ENCODE measurements around the gene MRPL55. TPM values are rescaled to one million over a fixed set of nuclear protein-coding genes. Genes with fewer than 3 reads are reported as not detected.

MRPL55 gene
- total and polyA plus RNA-seq, 2 of the 13 experiments (the other 11 are each of a cell fraction or from before 2014, with no cell fraction given) = 58.6 to 92.9 TPM

- TF ChIP-seq HIC2 (CRISPR knock-in tag; IDR thresholded peaks at IDR 0.05; ENCODE audit: low read depth) = no peak
- 0 out of 2 replicates have a peak, but pooled peaks have one; percentile 17 for TF ChIP-seq ZNF672 (CRISPR knock-in tag; IDR thresholded peaks at IDR 0.05)
- no peak for TF ChIP-seq ZBTB37 (CRISPR knock-in tag; IDR thresholded peaks at IDR 0.05)
- no peak for TF ChIP-seq FOXK1 (CRISPR knock-in tag; IDR thresholded peaks at IDR 0.05; ENCODE audit: borderline replicate concordance, low read depth)
- TF ChIP-seq ZNF343 (CRISPR knock-in tag; IDR thresholded peaks at IDR 0.05) = no peak; the same call in 1 of the 2 replicates
- TF ChIP-seq BCLAF1 (IDR thresholded peaks at IDR 0.05) = no peak
- TF ChIP-seq PAF1 (CRISPR knock-in tag; IDR thresholded peaks at IDR 0.05) = no peak
- TF ChIP-seq ZMAT5 (CRISPR knock-in tag; IDR thresholded peaks at IDR 0.05; ENCODE audit: borderline replicate concordance, low read depth) = no peak
- TF ChIP-seq ZGPAT (CRISPR knock-in tag; IDR thresholded peaks at IDR 0.05) = peak; percentile 55
- TF ChIP-seq ZNF326 (CRISPR knock-in tag; IDR thresholded peaks at IDR 0.05; ENCODE audit: borderline replicate concordance) = no peak
- no peak for TF ChIP-seq FUBP1 (CRISPR knock-in tag; IDR thresholded peaks at IDR 0.05; ENCODE audit: borderline replicate concordance)
- no peak for TF ChIP-seq NR2F6 (IDR thresholded peaks at IDR 0.05)
- TF ChIP-seq NR2F6 (CRISPR knock-in tag; IDR thresholded peaks at IDR 0.05) = no peak
- no peak for TF ChIP-seq RAD51 (IDR thresholded peaks at IDR 0.05; ENCODE audit: borderline replicate concordance)
- TF ChIP-seq ZNF770 (CRISPR knock-in tag; IDR thresholded peaks at IDR 0.05) = peak; percentile 36; the same call in 1 of the 2 replicates
These were observed 26.7 kb downstream of the MRPL55 start, which contains the start of gene ARF1 (continued) for GRCh38 chr1:228082214-228082917.

Data from HepG2 (cell line).